Mucosa of stomach (tissue), 1 donor: Measurements from ENCODE around the gene SHPK.

ENCODE experiments used
- H3K27me3 ChIP-seq: one replicate; pipeline ENCODE4 v1.7.0; 2013; ENCODE audit warnings: mild to moderate bottlenecking, low read length; ENCODE audit not compliant: control insufficient read depth, insufficient read depth
- H3K36me3 ChIP-seq: one replicate; pipeline ENCODE4 v1.7.0; 2013; ENCODE audit warnings: low read length; ENCODE audit not compliant: control insufficient read depth, insufficient read depth
- H3K4me1 ChIP-seq: one replicate; pipeline ENCODE4 v1.7.0; 2013; ENCODE audit warnings: mild to moderate bottlenecking, low read length; ENCODE audit not compliant: control insufficient read depth, insufficient read depth
- H3K4me3 ChIP-seq: one replicate; pipeline ENCODE4 v1.7.0; 2013; ENCODE audit warnings: low read length
- H3K9ac ChIP-seq: one replicate; pipeline ENCODE4 v1.7.0; 2013; ENCODE audit warnings: mild to moderate bottlenecking, low read length, moderate library complexity
- H3K9me3 ChIP-seq: one replicate; pipeline ENCODE4 v1.7.0; 2013; ENCODE audit warnings: mild to moderate bottlenecking, low read length, moderate library complexity; ENCODE audit not compliant: control insufficient read depth
- donor health status: Pancreatic carcinoma.

The SHPK gene

GRCh38 chr17:3639981-3640596, 4.0 kb upstream of the SHPK start:
- Histone ChIP-seq H3K9ac (no peak overlapping the region), H3K36me3 (no peaks in the 10 kb centered on the region), H3K4me3 (no peak overlapping the region), H3K4me1 (peaks cover 12% of the 10 kb centered on the region), H3K9me3 (no peaks in the 10 kb centered on the region), H3K27me3 (no peaks in the 10 kb centered on the region)

GRCh38 chr17:3636908-3637373, 891 bp upstream of the SHPK start:
- H3K27me3 ChIP-seq = no peaks in the 10 kb centered on the region
- peaks cover 4% of the 10 kb centered on the region for H3K36me3 ChIP-seq
- peaks cover 7% of the 10 kb centered on the region for H3K4me1 ChIP-seq
- no peaks in the 10 kb centered on the region for H3K9me3 ChIP-seq
- peak overlapping the region; percentile 74 for H3K4me3 ChIP-seq
- peak overlapping the region; percentile 85 for H3K9ac ChIP-seq

- H3K9ac ChIP-seq = peak overlapping the region; percentile 85
- H3K27me3 ChIP-seq = no peaks in the 10 kb centered on the region
- peaks cover 4% of the 10 kb centered on the region for H3K36me3 ChIP-seq
- peak overlapping the region; percentile 74 for H3K4me3 ChIP-seq
- H3K4me1 ChIP-seq = peaks cover 3% of the 10 kb centered on the region
- no peaks in the 10 kb centered on the region for H3K9me3 ChIP-seq
These were observed 436 bp downstream of the SHPK start for GRCh38 chr17:3635474-3636153.

GRCh38 chr17:3632287-3632686, 3.8 kb downstream of the SHPK start:
- Histone ChIP-seq H3K4me3 (no peak overlapping the region), H3K9me3 (no peaks in the 10 kb centered on the region), H3K4me1 (peaks cover 3% of the 10 kb centered on the region), H3K27me3 (no peaks in the 10 kb centered on the region), H3K36me3 (peaks cover 10% of the 10 kb centered on the region), H3K9ac (no peak overlapping the region)

GRCh38 chr17:3630781-3631180, 5.3 kb downstream of the SHPK start:
- Histone ChIP-seq H3K4me3 (no peak overlapping the region), H3K9me3 (no peaks in the 10 kb centered on the region), H3K27me3 (no peaks in the 10 kb centered on the region), H3K36me3 (peaks cover 10% of the 10 kb centered on the region), H3K9ac (no peak overlapping the region), H3K4me1 (peaks cover 3% of the 10 kb centered on the region)

- Histone ChIP-seq H3K36me3 (peaks cover 14% of the 10 kb centered on the region), H3K9me3 (no peaks in the 10 kb centered on the region)
These were observed 8.3 kb downstream of the SHPK start for GRCh38 chr17:3627769-3628167.

GRCh38 chr17:3626831-3627768, 8.9 kb downstream of the SHPK start:
- Histone ChIP-seq H3K27me3 (no peaks in the 10 kb centered on the region), H3K36me3 (peaks cover 9% of the 10 kb centered on the region), H3K9me3 (no peaks in the 10 kb centered on the region), H3K9ac (no peak overlapping the region), H3K4me1 (no peaks in the 10 kb centered on the region), H3K4me3 (no peak overlapping the region)

More at GRCh38 chr17:3627769-3628167, 8.3 kb downstream of the SHPK start:
- H3K4me3 ChIP-seq = no peak overlapping the region
- no peaks in the 10 kb centered on the region for H3K27me3 ChIP-seq
- H3K4me1 ChIP-seq = no peaks in the 10 kb centered on the region
- H3K9ac ChIP-seq = no peak overlapping the region

GRCh38 chr17:3622977-3623594, 13.0 kb downstream of the SHPK start:
- H3K27me3 ChIP-seq = no peaks in the 10 kb centered on the region
- H3K9ac ChIP-seq = no peak overlapping the region
- peaks cover 4% of the 10 kb centered on the region for H3K36me3 ChIP-seq
- no peaks in the 10 kb centered on the region for H3K9me3 ChIP-seq
- H3K4me3 ChIP-seq = no peak overlapping the region
- H3K4me1 ChIP-seq = no peaks in the 10 kb centered on the region

- Histone ChIP-seq H3K36me3 (peaks cover 5% of the 10 kb centered on the region), H3K9ac (no peak overlapping the region), H3K4me1 (no peaks in the 10 kb centered on the region), H3K27me3 (no peaks in the 10 kb centered on the region), H3K4me3 (no peak overlapping the region), H3K9me3 (no peaks in the 10 kb centered on the region)
These were observed 14.8 kb downstream of the SHPK start for GRCh38 chr17:3621146-3621720.

- Histone ChIP-seq H3K9me3 (no peaks in the 10 kb centered on the region), H3K4me1 (no peaks in the 10 kb centered on the region), H3K9ac (no peak overlapping the region), H3K27me3 (no peaks in the 10 kb centered on the region), H3K36me3 (peaks cover 4% of the 10 kb centered on the region), H3K4me3 (no peak overlapping the region)
These were observed 20.7 kb downstream of the SHPK start for GRCh38 chr17:3615160-3615870.

- Histone ChIP-seq H3K4me1 (no peaks in the 10 kb centered on the region), H3K4me3 (no peak overlapping the region), H3K36me3 (peaks cover 4% of the 10 kb centered on the region), H3K9me3 (no peaks in the 10 kb centered on the region), H3K9ac (no peak overlapping the region), H3K27me3 (no peaks in the 10 kb centered on the region)
These were observed 22.9 kb downstream of the SHPK start for GRCh38 chr17:3613124-3613523.
